OCI-LY7 (cell line): ENCODE measurements around the gene BNIP3.

Experiments
- CTCF ChIP-seq: fragments of 200-600 bp; sonication (generic); conservative IDR thresholded peaks from 2 replicates; pipeline ENCODE4 v1.5.1; 2014; ENCODE audit warnings: mild to moderate bottlenecking, antibody characterized with exemption, low read length, moderate library complexity, mixed read lengths
- EZH2phosphoT487 ChIP-seq: fragments of 200-600 bp; sonication (generic); IDR thresholded peaks from 2 replicates; pipeline ENCODE4 v1.6.1; 2018; ENCODE audit warnings: low read depth, borderline replicate concordance, mild to moderate bottlenecking, mixed run types, antibody characterized with exemption, low read length, moderate library complexity, mixed read lengths

GRCh38 chr10:131994435-131994834, 12.7 kb upstream of the BNIP3 start:
- TF ChIP-seq CTCF, result no peak
- TF ChIP-seq EZH2phosphoT487, result no peak
